Body of pancreas (tissue), 4 donors: ENCODE measurements around the gene YES1. TPM values are rescaled to one million over a fixed set of nuclear protein-coding genes. Genes with fewer than 3 reads are reported as not detected.

Experiments used
- ATAC-seq: fragments of 150-250 bp; one replicate; pipeline ENCODE4 v1.9.1; 2016
- DNase-seq, 4 donors: peaks; one replicate each; pipeline ENCODE4 v3.0.0-alpha.2; 2019
- H3K27ac ChIP-seq, 4 donors: fragments of 200-600 bp; sonication (generic); 1 replicate in 3 of 4; 2 replicates in 1 of 4; pipeline versions ENCODE4 v1.5.1 to v1.6.1; 2016 to 2019; ENCODE audit warnings: mild to moderate bottlenecking in 1 of 4, mixed read lengths in 1 of 4, moderate library complexity in 1 of 4
- H3K27me3 ChIP-seq, 2 donors: fragments of 200-600 bp; sonication (generic); one replicate each; pipeline ENCODE4 v1.6.0; 2016; ENCODE audit warnings: mild to moderate bottlenecking in 1 of 2
- H3K36me3 ChIP-seq, 2 donors: fragments of 200-600 bp; sonication (generic); replicated peaks in 1 of 2; 2 replicates each; pipeline ENCODE4 v1.5.1; 2016; ENCODE audit warnings: low read depth in 2 of 2; ENCODE audit not compliant: insufficient read depth in 1 of 2
- H3K4me1 ChIP-seq: fragments of 200-600 bp; sonication (generic); one replicate; pipeline ENCODE4 v1.6.0; 2016
- H3K4me3 ChIP-seq, 2 donors: fragments of 200-600 bp; sonication (generic); 1 replicate in 1 of 2; 2 replicates in 1 of 2; pipeline ENCODE4 v1.5.1; 2016 to 2019
- H3K9me3 ChIP-seq, 3 donors: fragments of 200-600 bp; sonication (generic); 1 replicate in 2 of 3; 2 replicates in 1 of 3; pipeline ENCODE4 v1.5.1; 2016
- POLR2A ChIP-seq, 3 donors: fragments of 450-650 bp; IDR thresholded peaks; one replicate each; pipeline ENCODE4 v1.6.1; 2016; ENCODE audit warnings: antibody characterized with exemption in 3 of 3, mild to moderate bottlenecking in 2 of 3
- WGBS, 2 donors: methylation state at CpG; one replicate each; pipeline ENCODE4 v1.1.5; 2017; 5-methylcytosine and 5-hydroxymethylcytosine counted together
- intact Hi-C: fragments of 100-400 bp; cut with DNase I; formaldehyde crosslinking; loops from one replicate; pipeline ENCODE4 v1.15.1; 2023
- total RNA-seq, 2 donors: library from RNA; depleted of rRNA; stranded (reverse); fragments of >200 nt; gene quantifications; one replicate each; pipeline ENCODE4 v1.1.0, GENCODE V29; 2016
- TF ChIP-seq, protein P1 (sequence below), 7 experiments: fragments of 450-650 bp in 4 of 7; fragments of 200-600 bp in 3 of 7; sonication (generic) in 3 of 7; IDR thresholded peaks; one replicate each; pipeline ENCODE4 v1.5.1; 2016 to 2019; ENCODE audit warnings: antibody characterized with exemption in 7 of 7

YES1 gene
- total RNA-seq, 2 donors from 2014 or later: 50.4 to 51.4 TPM

GRCh38 chr18:709771-710170 lies 102.3 kb downstream of the YES1 start:
- ATAC-seq (no peak), DNase-seq (no peak)
- no peaks in the 10 kb centered on the region for H3K9me3 ChIP-seq
- H3K4me3 ChIP-seq: no peak overlapping the region
- H3K27ac ChIP-seq: no peak overlapping the region
- peaks cover 22% of the 10 kb centered on the region for H3K4me1 ChIP-seq
- no peaks in the 10 kb centered on the region for H3K27me3 ChIP-seq
- TF ChIP-seq, protein P1, sequence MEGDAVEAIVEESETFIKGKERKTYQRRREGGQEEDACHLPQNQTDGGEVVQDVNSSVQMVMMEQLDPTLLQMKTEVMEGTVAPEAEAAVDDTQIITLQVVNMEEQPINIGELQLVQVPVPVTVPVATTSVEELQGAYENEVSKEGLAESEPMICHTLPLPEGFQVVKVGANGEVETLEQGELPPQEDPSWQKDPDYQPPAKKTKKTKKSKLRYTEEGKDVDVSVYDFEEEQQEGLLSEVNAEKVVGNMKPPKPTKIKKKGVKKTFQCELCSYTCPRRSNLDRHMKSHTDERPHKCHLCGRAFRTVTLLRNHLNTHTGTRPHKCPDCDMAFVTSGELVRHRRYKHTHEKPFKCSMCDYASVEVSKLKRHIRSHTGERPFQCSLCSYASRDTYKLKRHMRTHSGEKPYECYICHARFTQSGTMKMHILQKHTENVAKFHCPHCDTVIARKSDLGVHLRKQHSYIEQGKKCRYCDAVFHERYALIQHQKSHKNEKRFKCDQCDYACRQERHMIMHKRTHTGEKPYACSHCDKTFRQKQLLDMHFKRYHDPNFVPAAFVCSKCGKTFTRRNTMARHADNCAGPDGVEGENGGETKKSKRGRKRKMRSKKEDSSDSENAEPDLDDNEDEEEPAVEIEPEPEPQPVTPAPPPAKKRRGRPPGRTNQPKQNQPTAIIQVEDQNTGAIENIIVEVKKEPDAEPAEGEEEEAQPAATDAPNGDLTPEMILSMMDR (IDR thresholded peaks at IDR 0.05): no peak
- TF ChIP-seq POLR2A (IDR thresholded peaks at IDR 0.05): no peak
- intact Hi-C loops: no loop called here
- H3K36me3 ChIP-seq: no peaks in the 10 kb centered on the region
- WGBS, 2 donors: 77 to 80% methylated on average over 1 of the region's 1 CpG

DNA sequence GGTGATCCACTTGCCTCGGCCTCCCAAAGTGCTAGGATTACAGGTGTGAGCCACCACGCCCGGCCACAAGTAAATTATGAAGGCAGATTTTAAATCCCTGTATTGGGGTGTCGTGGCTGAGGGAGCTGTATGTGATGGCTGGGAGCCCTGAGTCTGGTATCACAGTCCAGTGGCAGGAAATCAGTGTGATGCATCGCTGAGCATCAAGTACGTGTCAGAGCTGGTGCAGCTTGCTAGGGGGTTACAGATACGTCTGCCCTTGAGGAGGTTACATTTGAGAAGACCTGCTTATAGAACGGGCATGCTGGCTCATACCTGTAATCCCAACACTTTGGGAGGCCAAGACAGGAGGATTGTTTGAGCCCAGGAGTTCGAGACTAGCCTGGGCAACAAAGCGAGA lies 103.9 kb downstream of the YES1 start:
- TF ChIP-seq POLR2A (IDR thresholded peaks at IDR 0.05): no peak
- TF ChIP-seq, protein P1 (IDR thresholded peaks at IDR 0.05): no peak
- Histone ChIP-seq H3K27ac (no peak overlapping the region), H3K27me3 (no peaks in the 10 kb centered on the region), H3K36me3 (no peaks in the 10 kb centered on the region), H3K4me3 (no peak overlapping the region), H3K4me1 (peaks cover 28% of the 10 kb centered on the region), H3K9me3 (no peaks in the 10 kb centered on the region)
- intact Hi-C loops: no loop called here
- ATAC-seq: no peak
- WGBS, 2 donors: 94 to 95% methylated on average over 10 of the region's 10 CpGs
- DNase-seq: no peak

GRCh38 chr18:706405-706804 lies 105.6 kb downstream of the YES1 start:
- DNase-seq (no peak), ATAC-seq (no peak)
- intact Hi-C loops: no loop called here
- Histone ChIP-seq H3K4me3 (no peak overlapping the region), H3K27me3 (no peaks in the 10 kb centered on the region), H3K4me1 (peaks cover 24% of the 10 kb centered on the region), H3K9me3 (no peaks in the 10 kb centered on the region), H3K27ac (no peak overlapping the region), H3K36me3 (no peaks in the 10 kb centered on the region)
- WGBS, 2 donors: 87 to 88% methylated on average over 8 of the region's 8 CpGs
- TF ChIP-seq, protein P1 (IDR thresholded peaks at IDR 0.05): no peak
- no peak for TF ChIP-seq POLR2A (IDR thresholded peaks at IDR 0.05)

- no peaks in the 10 kb centered on the region for H3K36me3 ChIP-seq
- peaks cover 10% of the 10 kb centered on the region for H3K4me1 ChIP-seq
- DNase-seq (no peak), ATAC-seq (peak; percentile 42)
- TF ChIP-seq, protein P1 (IDR thresholded peaks at IDR 0.05): no peak
- no peak for TF ChIP-seq POLR2A (IDR thresholded peaks at IDR 0.05)
- peak overlapping the region in 2 of 4 donors; percentile 13 to 49 for H3K27ac ChIP-seq
- WGBS, 2 donors: 71 to 85% methylated on average over 7 to 8 of the region's 8 CpGs
- no peaks in the 10 kb centered on the region for H3K27me3 ChIP-seq
- intact Hi-C loops: no loop called here
- no peaks in the 10 kb centered on the region for H3K9me3 ChIP-seq
- no peak overlapping the region for H3K4me3 ChIP-seq
These were observed 108.7 kb downstream of the YES1 start for GRCh38 chr18:703213-703967.

GRCh38 chr18:697800-698199 lies 114.2 kb downstream of the YES1 start:
- H3K4me1 ChIP-seq: peaks cover 5% of the 10 kb centered on the region
- H3K36me3 ChIP-seq: no peaks in the 10 kb centered on the region
- TF ChIP-seq POLR2A (IDR thresholded peaks at IDR 0.05): no peak
- TF ChIP-seq, protein P1 (IDR thresholded peaks at IDR 0.05): peak in 3 of 7 experiments; percentile 9 to 46 (median 23)
- no peak overlapping the region for H3K4me3 ChIP-seq
- no peak overlapping the region for H3K27ac ChIP-seq
- H3K9me3 ChIP-seq: no peaks in the 10 kb centered on the region
- no peaks in the 10 kb centered on the region for H3K27me3 ChIP-seq
- intact Hi-C loops: no loop called here
- no peak for ATAC-seq
- 68 to 92% methylated on average over 10 of the region's 10 CpGs for WGBS, 2 donors
- peak in 2 of 4 donors; percentile 17 to 60 for DNase-seq
